NCI-H2227 treated with DMSO at 0.1 percent for 48 hours (cell line): ENCODE data around the gene NOXA1.

ENCODE experiments used
- DNase-seq: peaks from one replicate; lab custom pipeline; 2025; lab: John Stamatoyannopoulos, UW

The NOXA1 gene

DNA sequence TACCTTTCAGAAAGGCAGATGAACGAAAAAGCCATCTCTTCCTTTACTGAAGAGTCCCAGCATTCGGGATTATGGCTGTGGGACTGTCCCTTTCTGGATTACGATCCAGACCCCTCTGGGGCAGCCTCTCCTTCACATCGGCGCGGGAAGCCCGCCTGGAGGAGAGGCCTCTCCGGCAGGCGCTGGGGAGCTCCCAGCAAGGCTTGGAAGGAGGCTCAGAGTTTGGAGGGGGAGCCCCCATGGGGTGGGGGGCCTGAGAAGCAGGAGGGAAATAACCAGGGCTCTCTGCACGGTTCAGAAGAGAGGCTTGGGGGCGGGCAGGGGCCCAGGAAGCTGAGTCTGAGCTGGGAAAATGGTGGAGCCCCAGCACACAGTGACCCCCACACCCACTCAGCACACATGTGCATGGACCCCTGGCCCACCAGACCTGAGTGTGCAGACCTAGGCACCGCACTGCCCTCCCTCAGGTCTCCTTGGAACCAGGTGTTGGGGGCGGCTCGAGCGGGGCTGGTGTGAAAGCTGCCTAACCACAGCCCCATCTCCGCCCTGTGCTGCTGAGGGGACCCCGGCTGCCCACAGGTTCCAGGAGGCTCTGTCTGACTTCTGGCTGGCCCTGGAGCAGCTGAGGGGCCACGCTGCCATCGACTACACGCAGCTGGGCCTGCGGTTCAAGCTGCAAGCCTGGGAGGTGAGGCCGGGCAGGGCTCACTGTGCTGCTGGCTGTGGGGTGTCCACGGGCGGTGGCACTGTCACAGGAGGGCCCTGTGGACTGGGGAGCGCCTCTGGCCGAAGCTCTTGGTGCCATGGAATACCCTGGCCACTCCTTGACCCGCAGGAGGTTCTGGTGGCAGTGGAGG lies 4.5 kb downstream of the NOXA1 start:
- DNase-seq: no peak

DNA sequence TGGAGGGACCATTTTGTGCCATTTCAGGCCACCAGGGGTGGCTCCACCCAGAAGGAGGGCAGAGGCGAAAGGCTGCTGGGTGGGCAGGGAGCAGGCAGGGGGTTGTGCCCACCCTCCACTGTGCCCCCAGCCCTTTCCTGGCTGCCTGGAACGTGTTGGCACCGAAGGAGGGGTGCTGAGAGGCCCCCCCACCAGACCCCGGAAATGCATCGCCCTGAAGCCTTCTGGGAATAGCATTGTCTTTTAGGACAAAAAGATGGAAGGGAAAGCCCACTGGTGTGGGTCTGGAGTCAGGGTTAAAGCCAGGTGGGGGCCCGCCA lies 5.1 kb downstream of the NOXA1 start:
- no peak for DNase-seq

DNA sequence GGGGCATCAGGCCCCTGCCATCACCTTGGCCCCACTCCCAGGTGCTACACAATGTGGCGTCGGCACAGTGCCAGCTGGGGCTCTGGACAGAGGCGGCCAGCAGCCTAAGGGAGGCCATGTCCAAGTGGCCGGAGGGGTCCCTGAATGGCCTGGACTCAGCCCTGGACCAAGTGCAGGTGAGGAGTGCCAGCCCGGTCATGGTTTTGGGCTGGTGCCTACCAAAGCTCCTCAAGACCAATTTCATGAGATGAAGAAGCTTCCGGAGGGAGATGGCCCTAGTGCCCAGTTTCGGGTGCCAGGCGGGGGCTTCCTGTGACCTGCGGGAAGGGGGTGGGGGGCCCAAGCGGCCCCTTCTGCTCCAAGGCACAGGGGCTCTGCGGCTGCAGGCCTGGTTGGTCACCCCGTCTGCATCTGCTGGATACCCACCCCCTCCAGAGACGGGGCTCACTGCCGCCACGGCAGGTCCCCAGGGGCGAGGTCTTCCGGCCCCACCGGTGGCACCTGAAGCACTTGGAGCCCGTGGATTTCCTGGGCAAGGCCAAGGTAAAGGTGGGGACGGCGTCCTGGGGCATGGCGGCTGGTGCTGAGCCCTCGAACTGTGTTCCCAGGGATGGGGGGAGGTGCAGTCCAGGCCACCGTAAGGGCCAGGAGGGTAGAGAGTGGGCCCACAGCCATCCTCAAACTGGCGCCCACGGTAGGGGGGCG lies 5.8 kb downstream of the NOXA1 start:
- no peak for DNase-seq

DNA sequence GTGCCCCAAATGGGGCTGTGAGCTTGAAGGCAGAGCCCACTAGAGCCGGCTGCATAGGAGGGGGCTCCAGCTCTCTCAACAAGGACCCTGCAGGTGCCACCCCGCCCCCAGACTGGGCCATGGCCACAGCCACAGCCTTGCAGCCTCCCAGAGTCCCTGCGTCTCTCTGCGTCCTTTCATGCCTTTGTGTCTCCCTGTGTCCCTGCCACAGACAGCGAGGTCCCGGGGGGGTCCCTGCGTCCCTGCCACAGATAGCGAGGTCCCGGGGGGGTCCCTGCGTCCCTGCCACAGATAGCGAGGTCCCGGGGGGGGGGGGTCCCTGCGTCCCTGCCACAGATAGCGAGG lies 6.3 kb downstream of the NOXA1 start:
- DNase-seq: no peak

- DNase-seq: no peak
Measured at GRCh38 chr9:137429974-137430722, 7.0 kb downstream of the NOXA1 start.

DNA sequence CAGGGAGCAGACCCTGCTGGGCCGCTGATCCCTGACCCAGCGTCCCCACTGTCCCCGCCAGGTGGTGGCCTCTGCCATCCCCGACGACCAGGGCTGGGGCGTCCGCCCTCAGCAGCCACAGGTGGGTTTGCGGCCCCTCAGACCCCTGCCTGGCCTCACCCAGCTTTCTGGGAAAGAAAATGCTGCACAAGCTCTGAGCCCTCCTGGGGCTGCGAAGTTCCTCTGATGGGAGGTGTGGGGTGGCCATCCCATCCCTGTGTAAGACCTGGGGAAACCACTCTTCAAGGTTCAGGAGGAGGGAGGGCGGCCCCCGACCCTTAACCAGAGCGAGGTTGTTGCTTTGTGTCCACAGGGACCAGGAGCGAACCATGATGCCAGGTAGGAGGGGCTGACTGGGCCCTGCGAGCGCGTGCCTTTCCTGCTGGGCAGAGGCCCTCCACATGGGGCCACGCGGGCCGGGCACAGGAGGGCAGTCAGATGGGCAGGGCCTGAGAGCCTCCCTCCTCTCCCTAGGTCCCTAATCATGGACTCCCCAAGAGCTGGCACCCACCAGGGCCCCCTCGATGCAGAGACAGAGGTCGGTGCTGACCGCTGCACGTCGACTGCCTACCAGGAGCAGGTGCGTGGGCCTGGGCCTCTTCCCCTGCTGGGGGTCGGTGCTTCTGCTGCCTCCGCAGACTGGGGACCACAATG lies 7.7 kb downstream of the NOXA1 start:
- no peak for DNase-seq

DNA sequence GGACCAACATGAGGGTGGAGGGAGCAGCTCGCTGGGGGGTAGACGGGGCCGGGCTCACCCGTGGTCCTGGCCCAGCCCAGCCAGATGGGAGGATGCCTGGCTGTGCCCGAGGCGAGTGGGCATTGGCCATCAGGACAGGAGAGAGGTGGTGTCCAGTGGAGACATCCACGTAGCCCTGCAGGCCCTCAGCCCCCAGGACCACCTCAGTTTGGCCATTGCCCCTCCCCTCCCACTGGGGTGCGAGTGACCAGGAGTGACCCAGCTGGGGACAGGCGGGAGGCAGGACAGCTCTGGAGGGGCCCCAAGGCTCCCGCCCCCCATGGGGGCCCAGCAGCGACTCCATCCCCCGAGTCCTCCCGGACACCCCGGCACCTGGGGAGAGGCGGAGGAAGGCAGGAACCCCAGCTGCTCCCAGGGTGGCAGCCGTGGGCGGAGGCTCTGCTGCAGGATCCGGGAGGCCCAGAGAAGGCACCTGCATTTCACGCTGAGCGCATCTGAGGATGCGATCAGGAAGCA lies 8.3 kb downstream of the NOXA1 start:
- no peak for DNase-seq

- no peak for DNase-seq
Measured at GRCh38 chr9:137432687-137433348, 9.6 kb downstream of the NOXA1 start.

GRCh38 chr9:137433349-137433915 lies 10.2 kb downstream of the NOXA1 start:
- DNase-seq: no peak

- DNase-seq: no peak
Measured at GRCh38 chr9:137433916-137434431, 10.8 kb downstream of the NOXA1 start.

GRCh38 chr9:137434498-137435380 lies 11.5 kb downstream of the NOXA1 start:
- no peak for DNase-seq

GRCh38 chr9:137435381-137435891 lies 12.2 kb downstream of the NOXA1 start:
- DNase-seq: no peak

DNA sequence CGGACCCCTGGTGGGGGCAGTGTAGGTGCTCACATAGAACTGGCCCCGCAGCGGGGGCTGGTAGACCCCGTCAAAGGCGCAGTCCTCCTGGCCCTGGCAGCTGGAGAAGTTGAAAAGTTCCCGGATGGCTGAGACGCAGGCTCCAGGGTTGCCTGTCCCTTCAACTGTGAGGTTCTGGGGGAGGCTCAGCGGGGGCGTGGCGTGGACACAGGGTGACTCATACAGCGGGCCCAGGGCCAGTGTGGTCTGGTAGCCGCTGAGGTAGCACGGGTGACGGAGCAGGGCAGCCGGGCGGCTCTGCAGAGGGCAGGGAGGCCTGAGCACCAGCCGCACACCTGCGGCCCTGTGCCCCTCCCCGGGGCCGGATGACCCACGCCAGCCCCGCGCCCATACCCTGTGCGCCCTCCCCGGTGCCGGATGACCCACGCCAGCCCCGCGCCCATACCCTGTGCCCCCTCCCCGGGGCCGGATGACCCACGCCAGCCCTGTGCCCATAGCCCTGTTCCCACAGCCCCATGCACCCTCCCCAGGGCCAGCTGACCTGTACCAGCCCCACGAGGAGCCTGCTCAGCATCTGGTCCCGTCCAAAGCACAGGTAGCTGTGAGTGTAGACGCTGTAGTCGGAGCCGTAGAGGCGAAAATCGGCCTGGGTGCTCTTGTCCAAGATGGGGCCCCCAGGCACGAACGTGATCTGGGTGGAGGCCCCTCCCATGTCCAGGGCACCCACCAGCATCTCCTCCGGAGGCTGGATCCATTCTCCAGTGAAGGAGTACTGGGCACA lies 13.0 kb downstream of the NOXA1 start:
- no peak for DNase-seq

- DNase-seq: no peak
Measured at GRCh38 chr9:137436761-137437600, 13.8 kb downstream of the NOXA1 start.

DNA sequence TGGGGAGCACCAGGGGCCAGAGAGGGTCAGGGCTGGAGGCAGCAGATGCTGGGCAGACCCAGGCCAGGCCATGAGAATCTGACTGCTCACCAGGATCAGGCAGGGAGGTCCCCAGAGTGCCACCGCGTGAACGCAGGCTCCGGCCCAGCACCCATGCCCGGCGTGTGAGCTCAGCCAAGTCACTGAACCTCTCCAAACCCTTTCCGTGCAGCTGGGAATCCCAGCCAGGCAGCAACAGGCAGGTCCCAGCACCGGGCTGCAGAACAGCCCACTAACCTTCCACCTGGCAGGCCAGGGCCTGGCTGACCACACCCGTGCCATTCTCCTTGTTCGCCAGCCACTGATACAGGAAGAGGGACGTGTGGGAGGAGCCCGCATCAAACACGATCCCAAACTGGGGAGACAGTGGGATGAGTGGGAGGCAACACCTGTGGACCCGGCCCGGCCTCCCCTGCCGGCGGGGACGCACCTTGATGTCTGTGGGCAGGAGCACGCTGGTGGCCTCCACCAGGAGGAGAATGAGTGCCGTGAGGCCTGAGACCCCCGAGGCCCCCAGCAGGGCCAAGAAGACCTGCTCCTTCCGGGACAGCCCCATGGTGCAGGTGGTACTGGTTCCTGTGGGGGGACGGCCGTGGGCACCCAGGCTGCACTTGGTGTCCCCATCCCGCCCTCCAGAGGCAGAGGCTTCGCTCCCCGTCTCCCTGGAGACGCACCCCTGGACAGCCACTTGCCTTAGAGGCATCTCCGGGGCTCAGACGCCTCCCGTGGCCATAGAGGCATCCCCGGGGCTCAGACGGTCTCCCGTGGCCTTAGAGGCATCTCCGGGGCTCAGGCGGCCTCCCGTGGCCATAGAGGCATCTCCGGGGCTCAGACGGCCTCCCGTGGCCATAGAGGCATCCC lies 14.7 kb downstream of the NOXA1 start:
- no peak for DNase-seq

- no peak for DNase-seq
Measured at GRCh38 chr9:137438591-137439157, 15.5 kb downstream of the NOXA1 start.
